GM12891 (cell line): ENCODE measurements around the gene AKR1B15.

Source experiments
- POLR2A ChIP-seq: IDR thresholded peaks from 2 replicates; pipeline ENCODE4 v1.6.1; 2011; ENCODE audit warnings: low read depth, low read length, control low read depth
- POLR2AphosphoS5 ChIP-seq: IDR thresholded peaks from 2 replicates; pipeline ENCODE4 v1.6.1; 2011; ENCODE audit warnings: low read depth, low read length, control low read depth
- SPI1 ChIP-seq: IDR thresholded peaks from 2 replicates; pipeline ENCODE4 v1.6.1; 2011; ENCODE audit warnings: low read depth, low read length, control low read depth
- TAF1 ChIP-seq: IDR thresholded peaks from 2 replicates; pipeline ENCODE4 v1.6.1; 2011; ENCODE audit warnings: low read depth, low read length, control low read depth

DNA sequence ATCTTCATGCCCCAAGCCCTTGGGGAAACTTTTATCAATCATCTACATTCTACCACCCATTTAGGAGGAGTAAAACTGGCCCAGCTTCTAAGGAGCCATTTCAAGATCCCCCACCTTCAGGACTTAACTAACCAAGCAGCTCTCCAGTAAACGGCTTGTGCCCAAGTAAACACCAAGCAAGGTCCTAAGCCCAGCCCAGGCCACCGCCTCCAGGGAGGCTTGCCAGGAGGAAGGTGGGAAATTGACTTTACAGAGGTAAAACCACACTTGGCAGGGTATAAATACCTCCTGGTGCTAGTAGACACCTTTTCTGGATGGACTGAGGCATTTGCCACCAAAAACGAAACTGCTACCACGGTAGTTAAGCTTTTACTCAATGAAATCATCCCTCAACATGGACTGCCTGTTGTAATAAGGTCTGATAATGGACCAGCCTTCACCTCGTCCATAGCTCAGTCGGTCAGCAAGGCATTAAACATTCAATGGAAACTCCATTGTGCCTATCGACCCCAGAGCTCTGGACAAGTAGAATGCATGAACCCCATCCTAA, 5.6 kb downstream of the AKR1B15 start:
- TF ChIP-seq POLR2A: no peak
- no peak for TF ChIP-seq TAF1
- no peak for TF ChIP-seq SPI1
- no peak for TF ChIP-seq POLR2AphosphoS5
